HL-60 (cell line): ENCODE results near the gene MAP3K4.

Experiments
- DNase-seq, 2 experiments: peaks; one replicate each; pipeline ENCODE4 v3.0.0-alpha.2; 2010 to 2020; ENCODE audit warnings: low read depth in 1 of 2, low spot score in 1 of 2
- H3K27ac ChIP-seq: fragments of 250-450 bp; sonication (Bioruptor Pico); replicated peaks from 2 replicates; pipeline ENCODE4 v1.5.1; 2020; ENCODE audit warnings: mild to moderate bottlenecking, moderate library complexity
- H3K27me3 ChIP-seq: fragments of 250-450 bp; sonication (Bioruptor Pico); 2 replicates; pipeline ENCODE4 v1.5.1; 2021; ENCODE audit warnings: mild to moderate bottlenecking, moderate library complexity; ENCODE audit not compliant: insufficient read depth, poor library complexity, severe bottlenecking
- H3K4me3 ChIP-seq: replicated peaks from 2 replicates; pipeline ENCODE4 v1.5.1; 2011; ENCODE audit warnings: mild to moderate bottlenecking, control low read depth, low read length; ENCODE audit not compliant: insufficient read depth
- GABPA ChIP-seq: IDR thresholded peaks from 2 replicates; pipeline ENCODE4 v1.6.1; 2012; ENCODE audit warnings: low read depth
- POLR2AphosphoS5 ChIP-seq: IDR thresholded peaks from 2 replicates; pipeline ENCODE4 v1.6.1; 2012; ENCODE audit warnings: low read depth
- SPI1 ChIP-seq: IDR thresholded peaks from 2 replicates; pipeline ENCODE4 v1.6.1; 2012; ENCODE audit warnings: low read depth, mild to moderate bottlenecking, borderline replicate concordance
- TF ChIP-seq, protein P1 (sequence below): IDR thresholded peaks from one replicate; pipeline ENCODE4 v1.5.1; 2011; ENCODE audit warnings: low read length, control low read depth, inconsistent platforms; ENCODE audit not compliant: insufficient read depth
- TF ChIP-seq, protein P2 (sequence below): IDR thresholded peaks from 2 replicates; pipeline ENCODE4 v1.6.1; 2012; ENCODE audit warnings: low read depth; ENCODE audit not compliant: insufficient replicate concordance

The MAP3K4 gene

DNA sequence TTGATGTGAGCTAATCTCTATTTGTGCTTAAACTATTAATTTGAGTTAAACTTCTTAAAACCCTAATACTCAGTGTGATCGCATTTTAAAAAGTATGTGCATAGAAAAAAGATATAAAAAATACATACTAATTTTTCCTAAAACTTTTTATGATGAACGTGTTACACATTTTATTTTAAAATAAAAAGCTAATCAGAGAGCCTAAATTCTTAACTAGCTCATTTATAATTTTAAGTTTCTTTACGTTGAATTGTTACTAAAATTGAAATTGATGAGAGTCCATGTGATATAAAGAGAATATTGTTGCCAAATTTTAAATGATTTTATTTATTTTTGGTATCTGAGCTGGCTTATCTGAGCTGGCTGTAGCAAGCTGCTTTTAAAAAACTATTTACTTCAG lies 6.6 kb downstream of the MAP3K4 start:
- TF ChIP-seq, protein P1, sequence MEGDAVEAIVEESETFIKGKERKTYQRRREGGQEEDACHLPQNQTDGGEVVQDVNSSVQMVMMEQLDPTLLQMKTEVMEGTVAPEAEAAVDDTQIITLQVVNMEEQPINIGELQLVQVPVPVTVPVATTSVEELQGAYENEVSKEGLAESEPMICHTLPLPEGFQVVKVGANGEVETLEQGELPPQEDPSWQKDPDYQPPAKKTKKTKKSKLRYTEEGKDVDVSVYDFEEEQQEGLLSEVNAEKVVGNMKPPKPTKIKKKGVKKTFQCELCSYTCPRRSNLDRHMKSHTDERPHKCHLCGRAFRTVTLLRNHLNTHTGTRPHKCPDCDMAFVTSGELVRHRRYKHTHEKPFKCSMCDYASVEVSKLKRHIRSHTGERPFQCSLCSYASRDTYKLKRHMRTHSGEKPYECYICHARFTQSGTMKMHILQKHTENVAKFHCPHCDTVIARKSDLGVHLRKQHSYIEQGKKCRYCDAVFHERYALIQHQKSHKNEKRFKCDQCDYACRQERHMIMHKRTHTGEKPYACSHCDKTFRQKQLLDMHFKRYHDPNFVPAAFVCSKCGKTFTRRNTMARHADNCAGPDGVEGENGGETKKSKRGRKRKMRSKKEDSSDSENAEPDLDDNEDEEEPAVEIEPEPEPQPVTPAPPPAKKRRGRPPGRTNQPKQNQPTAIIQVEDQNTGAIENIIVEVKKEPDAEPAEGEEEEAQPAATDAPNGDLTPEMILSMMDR, result no peak
- TF ChIP-seq POLR2AphosphoS5, result no peak
- TF ChIP-seq, protein P2, sequence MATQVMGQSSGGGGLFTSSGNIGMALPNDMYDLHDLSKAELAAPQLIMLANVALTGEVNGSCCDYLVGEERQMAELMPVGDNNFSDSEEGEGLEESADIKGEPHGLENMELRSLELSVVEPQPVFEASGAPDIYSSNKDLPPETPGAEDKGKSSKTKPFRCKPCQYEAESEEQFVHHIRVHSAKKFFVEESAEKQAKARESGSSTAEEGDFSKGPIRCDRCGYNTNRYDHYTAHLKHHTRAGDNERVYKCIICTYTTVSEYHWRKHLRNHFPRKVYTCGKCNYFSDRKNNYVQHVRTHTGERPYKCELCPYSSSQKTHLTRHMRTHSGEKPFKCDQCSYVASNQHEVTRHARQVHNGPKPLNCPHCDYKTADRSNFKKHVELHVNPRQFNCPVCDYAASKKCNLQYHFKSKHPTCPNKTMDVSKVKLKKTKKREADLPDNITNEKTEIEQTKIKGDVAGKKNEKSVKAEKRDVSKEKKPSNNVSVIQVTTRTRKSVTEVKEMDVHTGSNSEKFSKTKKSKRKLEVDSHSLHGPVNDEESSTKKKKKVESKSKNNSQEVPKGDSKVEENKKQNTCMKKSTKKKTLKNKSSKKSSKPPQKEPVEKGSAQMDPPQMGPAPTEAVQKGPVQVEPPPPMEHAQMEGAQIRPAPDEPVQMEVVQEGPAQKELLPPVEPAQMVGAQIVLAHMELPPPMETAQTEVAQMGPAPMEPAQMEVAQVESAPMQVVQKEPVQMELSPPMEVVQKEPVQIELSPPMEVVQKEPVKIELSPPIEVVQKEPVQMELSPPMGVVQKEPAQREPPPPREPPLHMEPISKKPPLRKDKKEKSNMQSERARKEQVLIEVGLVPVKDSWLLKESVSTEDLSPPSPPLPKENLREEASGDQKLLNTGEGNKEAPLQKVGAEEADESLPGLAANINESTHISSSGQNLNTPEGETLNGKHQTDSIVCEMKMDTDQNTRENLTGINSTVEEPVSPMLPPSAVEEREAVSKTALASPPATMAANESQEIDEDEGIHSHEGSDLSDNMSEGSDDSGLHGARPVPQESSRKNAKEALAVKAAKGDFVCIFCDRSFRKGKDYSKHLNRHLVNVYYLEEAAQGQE, result no peak
- no peak for TF ChIP-seq SPI1
- no peak for TF ChIP-seq GABPA
- Histone ChIP-seq H3K27me3 (no peaks in the 10 kb centered on the region), H3K4me3 (no peak overlapping the region), H3K27ac (no peak overlapping the region)
- DNase-seq, result no peak

DNA sequence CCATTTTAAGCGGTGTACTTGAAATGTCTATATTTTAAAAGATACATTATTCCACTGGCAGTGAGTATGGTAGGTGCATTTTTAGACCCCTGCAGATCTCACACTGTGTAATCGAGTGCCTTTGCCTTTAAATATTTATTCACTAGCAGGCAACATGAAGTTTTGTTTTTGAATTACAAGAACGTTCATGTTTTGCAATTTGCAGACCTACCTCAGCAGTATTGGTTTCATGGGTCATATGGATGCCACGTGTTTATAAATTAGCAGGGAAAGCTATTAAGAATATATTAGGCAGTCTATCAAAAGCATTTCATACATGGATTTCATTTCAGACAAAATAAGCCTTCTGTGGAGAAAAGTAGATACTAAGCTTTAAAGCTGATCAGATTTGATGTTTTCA lies 7.2 kb downstream of the MAP3K4 start:
- no peak overlapping the region for H3K27ac ChIP-seq
- TF ChIP-seq, protein P1, result no peak
- TF ChIP-seq, protein P2, result no peak
- no peak for TF ChIP-seq GABPA
- no peak for TF ChIP-seq POLR2AphosphoS5
- TF ChIP-seq SPI1, result no peak
- no peak for DNase-seq
- H3K27me3 ChIP-seq, result no peaks in the 10 kb centered on the region
- no peak overlapping the region for H3K4me3 ChIP-seq

DNA sequence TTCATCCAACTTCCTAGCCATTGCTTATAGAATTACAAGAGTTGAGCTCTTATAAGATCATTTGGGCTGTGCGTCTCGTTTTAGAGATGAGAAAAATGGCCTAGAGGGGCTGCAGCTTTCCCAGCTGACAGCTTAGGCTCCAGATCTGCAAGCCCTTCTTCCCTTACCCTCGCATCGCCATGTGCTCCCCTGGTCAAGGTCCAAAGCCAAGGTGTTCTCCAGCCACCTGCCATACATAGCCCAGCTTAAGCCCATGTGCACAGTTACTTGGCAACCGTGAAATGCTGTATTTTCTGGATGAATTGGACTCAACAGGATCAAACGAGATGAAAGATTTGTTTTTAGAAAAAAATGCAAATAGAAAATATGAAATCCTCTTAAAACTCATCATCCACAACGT lies 7.9 kb downstream of the MAP3K4 start:
- H3K27ac ChIP-seq, result no peak overlapping the region
- H3K4me3 ChIP-seq, result no peak overlapping the region
- DNase-seq, result no peak
- no peaks in the 10 kb centered on the region for H3K27me3 ChIP-seq
- TF ChIP-seq, protein P1, result no peak
- no peak for TF ChIP-seq GABPA
- no peak for TF ChIP-seq SPI1
- TF ChIP-seq, protein P2, result no peak
- TF ChIP-seq POLR2AphosphoS5, result no peak
